GM19193 (cell line): ENCODE measurements around the gene EDIL3.

Experiments used
- POLR2A ChIP-seq: IDR thresholded peaks from 4 replicates; pipeline ENCODE4 v1.6.1; 2011; ENCODE audit not compliant: insufficient read depth, insufficient read length; ENCODE audit errors: extremely low read depth

The EDIL3 gene

DNA sequence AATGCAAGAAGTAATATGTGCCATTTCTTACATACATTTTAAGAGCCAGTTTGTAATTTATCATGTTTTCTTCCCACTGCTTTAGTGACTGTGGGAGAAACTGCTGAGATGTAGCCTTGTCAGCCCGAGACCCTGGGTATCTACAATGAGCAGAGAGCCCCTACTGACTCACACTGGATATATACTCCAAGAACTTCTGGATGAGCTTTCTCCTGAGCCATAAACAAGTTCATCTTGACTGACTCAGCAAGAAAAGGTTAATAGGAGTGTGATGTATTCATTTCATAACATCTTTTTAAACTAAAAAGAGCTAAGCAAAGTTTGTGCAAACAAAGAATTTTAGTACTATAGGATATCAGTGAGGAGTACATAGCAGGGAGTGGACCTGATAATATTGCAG is 182.5 kb downstream of the EDIL3 start:
- no peak for TF ChIP-seq POLR2A

DNA sequence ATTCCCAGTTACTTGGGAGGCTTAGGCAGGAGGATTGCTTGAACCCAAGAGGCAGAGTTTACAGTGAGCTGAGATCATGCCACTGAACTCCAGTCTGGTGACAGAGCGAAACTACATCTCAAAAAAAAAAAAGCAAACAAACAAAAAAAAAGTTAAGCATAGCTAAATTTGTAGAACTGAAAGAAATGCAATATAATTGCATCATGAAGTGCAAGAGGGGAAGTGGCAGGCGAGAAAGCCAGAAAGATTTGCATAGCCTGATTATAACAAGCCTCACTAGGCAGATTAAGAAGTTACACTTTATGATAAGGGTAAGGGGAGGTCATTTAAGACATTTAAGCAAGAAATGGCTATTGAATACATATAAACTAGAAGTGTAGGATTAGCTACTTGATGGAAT is 187.1 kb downstream of the EDIL3 start:
- no peak for TF ChIP-seq POLR2A

DNA sequence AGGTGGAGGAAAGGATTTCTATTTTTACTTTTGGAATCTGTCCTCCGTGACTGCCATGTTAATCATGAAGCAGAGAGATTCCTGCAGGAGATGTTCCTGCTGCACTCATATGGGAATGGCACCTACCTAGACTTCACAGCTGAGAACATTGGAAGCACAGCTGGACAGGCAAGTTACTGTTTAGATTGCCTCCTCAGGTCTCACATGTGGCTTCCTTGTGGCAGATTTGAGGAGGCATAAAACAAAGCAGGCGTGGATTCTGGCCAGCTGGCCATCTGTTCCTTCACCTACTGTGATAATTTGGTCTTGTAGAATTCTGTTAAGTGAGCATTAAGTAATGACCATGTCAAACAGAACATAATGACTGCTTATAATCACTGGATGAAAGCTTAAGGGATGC is 193.4 kb downstream of the EDIL3 start:
- no peak for TF ChIP-seq POLR2A

DNA sequence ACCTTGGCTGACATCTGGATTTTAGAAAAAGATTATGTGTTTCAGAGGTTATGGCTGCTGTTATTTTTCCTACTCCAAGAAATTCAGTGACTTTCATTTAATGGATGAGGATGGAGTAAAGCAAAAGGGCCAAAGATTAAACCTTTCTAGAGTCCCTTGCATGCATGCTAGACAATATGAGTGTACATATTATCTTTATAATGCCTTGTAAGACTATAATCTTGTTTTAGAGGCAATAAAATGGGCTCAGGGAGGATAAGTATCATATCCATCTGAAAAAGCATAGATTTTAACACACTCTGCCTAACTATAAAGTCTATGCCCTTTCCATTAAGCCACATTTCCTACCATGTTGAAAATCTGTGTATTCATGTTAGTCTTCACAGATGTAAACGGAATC is 199.8 kb downstream of the EDIL3 start:
- TF ChIP-seq POLR2A: no peak

DNA sequence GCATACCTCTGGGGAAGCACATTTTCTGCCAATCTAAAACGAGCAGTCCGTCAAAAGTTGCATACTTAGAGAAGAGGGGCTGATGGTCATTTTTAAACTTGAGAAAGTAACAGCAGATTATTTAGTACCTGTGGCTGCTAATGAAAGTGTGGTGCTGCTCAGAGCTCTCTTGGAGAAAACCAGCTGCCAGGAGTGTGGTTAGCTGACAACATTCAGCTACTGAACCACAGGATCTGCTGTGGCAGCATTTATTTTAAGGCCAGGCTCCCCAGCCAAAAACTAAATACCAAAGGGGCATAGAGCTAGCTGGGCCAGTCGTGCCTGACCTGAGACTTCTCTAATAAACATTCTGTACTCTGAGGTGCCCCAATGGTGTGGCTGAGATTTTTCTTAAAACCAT is 203.6 kb downstream of the EDIL3 start:
- TF ChIP-seq POLR2A: no peak

DNA sequence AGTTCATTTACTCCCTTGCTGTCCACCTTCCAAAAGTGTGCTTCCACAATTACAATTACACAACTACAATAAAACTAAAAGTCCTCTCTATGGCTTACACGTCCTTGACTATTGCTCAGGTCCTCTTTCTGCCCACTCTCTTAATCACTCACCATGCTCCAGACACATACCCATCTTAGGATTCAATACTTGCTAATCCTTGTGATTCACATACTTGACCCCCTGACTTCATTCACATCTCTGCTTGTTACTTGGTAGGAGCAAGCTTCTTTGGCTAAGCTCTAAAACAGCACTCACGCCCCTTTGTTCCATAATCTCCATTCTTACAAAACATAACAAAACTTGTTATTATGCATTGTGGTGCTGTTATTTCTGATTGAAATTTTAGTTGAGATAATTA is 215.8 kb downstream of the EDIL3 start:
- no peak for TF ChIP-seq POLR2A

DNA sequence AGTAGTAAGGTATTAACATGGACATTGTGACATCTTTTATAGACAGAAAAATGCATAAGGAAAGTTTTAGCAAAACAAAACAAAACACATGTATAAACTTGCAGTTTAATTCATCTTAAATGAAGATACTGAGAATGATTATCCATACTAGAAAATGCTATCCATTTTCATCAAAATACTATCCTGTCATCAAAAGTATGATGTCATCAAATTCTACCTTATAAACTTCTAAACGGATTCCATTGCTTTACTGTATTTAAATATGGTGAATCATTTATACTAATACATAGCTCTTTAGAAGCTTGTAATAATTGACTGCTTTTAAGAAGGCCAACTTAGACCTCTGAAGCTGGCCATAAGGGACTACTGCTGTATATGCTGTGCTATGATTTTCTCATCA is 221.0 kb downstream of the EDIL3 start:
- no peak for TF ChIP-seq POLR2A

DNA sequence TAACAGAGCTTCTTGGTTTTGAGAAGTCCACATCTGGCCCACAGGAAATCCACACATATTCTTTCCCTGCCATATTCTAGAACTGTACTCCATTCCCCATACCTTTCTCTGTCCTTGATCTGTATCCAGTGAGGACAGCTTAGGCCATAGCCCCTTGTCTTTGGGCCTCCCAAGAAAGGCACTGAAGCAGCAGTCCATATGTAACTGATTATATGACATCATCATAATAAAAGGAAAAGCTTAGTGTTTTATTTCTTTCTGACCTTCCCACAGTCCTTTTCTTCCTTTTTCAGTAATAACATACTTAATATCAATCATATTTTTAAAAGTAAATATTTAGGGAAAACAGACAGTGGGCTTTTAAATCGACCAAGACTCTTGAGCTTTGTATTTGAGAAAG is 222.0 kb downstream of the EDIL3 start:
- no peak for TF ChIP-seq POLR2A

DNA sequence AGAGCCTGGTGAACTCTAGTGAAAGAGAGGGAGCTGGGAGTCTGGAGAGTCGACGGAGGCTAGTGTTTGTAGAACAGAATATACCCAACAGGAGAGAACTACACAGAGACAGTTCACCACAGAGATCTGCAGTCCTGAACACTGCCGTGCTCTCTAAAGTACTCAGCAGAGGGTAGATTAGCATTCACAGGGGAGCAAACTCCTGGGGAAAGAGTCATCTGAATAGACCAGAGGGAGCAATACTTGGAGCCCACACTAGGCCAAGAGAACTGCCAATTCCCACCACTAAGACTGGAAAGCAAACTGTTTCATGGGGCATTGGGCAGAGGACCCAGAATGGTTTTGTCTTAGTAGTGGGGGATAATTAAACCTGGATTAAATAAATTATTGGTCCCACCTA is 235.6 kb downstream of the EDIL3 start:
- no peak for TF ChIP-seq POLR2A

DNA sequence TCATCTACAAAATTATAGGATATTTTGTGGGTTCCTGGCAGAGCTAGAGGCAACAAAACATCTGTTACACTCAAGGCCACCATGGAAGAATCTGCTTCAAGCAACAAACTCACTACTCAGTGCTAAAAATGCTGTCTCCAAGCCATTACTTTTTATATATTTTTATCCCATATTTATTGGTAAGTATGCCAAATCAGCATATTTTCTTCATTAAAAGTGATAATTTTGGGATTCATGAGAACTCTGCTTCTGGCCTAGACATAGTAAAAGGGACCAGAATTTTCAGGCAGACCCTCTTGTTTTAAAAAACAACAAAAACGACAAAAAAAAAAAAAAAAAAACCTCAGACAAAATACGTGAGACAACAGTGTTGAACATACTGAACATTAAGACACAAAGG is 236.0 kb downstream of the EDIL3 start:
- TF ChIP-seq POLR2A: no peak

DNA sequence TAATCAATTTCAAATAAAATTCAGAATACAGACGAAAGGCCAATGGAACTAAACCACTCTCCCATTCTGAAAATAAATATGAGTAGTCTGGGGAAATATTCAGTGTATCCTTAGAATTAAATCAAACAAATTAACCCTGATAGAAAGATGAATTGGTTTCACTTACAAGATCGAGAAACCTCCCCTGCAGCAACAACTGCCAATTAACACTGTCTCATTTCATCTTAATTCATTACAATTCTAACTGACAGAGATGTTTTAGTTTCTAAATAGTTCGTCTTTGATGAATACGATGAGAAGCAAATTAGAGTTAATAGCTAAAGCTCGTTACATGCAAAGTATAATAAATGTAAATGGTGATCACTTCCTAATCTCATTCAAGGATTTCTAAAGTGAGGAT is 247.1 kb downstream of the EDIL3 start:
- TF ChIP-seq POLR2A: no peak

DNA sequence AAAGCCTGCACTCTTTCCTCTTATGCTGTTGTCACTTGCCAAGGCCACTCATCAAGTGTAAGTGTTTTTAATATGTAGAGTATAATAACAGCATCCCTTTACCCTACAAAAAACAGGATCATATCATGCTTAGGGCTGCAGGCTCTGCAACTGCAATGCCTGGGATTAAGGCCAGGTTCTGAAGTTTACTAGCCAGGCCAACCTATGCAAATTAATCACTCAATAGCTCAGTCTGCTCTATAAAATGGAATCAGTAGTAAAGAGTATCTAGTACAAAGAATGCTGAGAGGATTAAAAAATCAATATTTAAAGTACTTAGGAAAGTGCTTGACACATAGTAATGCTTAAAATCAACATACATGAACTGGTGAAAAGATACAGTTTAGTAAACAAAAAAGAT is 253.3 kb downstream of the EDIL3 start:
- TF ChIP-seq POLR2A: no peak

DNA sequence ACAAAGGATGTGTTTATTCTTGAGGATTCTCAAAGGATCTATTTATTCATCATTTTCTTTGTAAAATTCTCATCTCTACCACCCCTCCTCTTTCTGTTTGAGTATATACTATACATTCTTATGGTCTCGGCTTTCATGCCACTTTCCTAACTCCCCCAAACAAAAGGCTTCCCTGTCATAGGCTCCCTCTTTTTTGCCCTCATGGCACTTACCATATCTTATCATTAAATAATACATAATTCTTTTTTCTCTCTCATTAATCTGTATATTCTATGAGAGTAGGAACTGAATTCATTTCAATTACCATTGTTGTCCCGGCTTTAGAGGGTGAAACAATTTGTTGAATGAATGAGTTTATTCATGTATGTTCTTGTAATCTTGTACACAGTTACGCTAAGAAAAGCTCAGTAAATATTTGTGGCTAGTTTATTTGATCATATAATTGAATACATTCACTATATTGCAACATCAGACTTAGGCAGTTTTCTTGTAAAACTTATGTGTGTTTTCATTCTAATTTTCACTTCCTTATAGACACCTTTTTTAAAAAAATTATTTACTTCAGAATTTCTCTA is 254.6 kb downstream of the EDIL3 start:
- TF ChIP-seq POLR2A: no peak

DNA sequence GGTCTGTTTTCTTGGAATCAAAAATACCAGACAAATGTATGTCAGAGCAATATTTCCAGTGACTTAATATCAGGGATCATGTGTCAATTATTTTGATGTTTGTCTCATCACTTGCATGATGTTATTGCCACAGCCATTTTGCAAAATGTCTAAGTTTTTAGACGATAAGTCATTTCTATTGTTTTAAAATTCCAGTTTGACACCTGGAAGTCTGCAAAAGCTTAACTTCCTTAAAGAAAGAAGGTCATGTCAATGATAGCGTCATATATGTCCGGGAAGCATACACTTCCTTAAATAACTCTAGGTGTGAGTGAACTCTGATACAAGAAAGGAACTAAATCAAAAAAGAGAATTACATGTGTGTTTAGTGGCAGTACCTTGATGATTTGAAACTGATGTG is 259.5 kb downstream of the EDIL3 start:
- no peak for TF ChIP-seq POLR2A

DNA sequence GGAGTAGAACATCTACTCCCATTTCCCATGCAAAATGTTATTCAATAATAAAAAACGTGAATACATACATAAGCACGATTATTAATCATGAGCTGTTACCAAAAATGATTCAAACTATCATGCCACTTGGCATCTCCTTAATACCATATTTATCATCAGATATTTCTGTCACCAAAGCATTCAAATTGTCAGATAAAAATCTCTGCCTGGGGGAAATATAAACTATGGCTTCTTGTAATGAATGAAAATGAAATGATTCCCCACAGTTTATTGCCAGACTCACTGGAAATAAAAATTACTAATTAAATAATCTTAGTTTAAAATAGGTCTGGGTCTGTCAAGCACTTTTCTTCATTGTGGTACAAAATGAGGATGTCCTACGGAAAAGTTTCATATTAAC is 265.4 kb downstream of the EDIL3 start:
- TF ChIP-seq POLR2A: no peak

DNA sequence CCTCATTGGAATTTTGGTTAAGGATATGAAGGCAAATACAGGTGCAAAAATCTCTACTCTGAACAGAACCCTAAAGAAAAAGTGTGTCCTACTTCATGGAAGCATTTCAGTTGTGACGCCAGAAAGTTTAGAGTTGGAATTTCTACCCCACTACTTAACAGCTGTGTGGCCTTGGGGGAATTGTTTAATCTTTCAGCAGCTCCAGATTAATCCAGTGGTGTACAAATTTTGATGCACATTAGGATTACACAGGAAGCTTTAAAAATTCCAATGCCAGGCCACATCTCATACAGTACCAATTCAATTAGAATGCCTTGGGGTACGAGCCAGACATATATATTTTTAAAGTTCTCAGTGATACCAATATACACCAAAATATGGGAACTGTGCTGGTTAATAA is 266.1 kb downstream of the EDIL3 start:
- no peak for TF ChIP-seq POLR2A

DNA sequence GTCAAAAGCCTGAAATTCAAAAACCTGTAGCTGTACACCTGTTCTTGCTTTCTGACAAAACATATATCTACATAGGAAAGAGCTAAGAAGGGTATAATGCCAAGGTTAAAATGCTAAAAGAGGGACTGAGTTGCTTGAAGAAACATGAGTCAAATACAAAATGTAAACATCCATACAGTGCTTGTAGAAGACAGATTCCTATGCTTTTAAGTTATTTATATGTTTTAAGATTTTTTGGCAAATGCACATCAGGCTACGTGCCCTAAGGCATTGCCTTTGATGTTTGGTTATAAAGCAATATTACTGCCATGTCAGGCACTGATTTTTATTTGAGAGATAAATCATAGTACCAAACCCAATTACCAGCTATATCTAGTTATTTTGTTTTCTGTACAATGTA is 269.0 kb downstream of the EDIL3 start:
- no peak for TF ChIP-seq POLR2A
